Measurements from ENCODE around the gene C12orf42.

GRCh38 chr12:103457471-103457870, 38.3 kb downstream of the C12orf42 start:
- no peak for TF ChIP-seq CTCF (IDR thresholded peaks at IDR 0.05; ENCODE audit: insufficient read depth, low read length)
- TF ChIP-seq SPI1 (IDR thresholded peaks at IDR 0.05; ENCODE audit: borderline replicate concordance, low read depth): no peak
- no peak for TF ChIP-seq POLR2AphosphoS5 (IDR thresholded peaks at IDR 0.05; ENCODE audit: low read depth)
- TF ChIP-seq GABPA (IDR thresholded peaks at IDR 0.05; ENCODE audit: low read depth): no peak
